Stimulated activated CD4-positive, alpha-beta T cell treated with anti-CD3 and anti-CD28 coated beads, Interleukin-2, amount 100 ng/mL, for 4 hours (primary cell): ENCODE data around the gene SAPCD1.

Source experiments
- DNase-seq: peaks from one replicate; pipeline ENCODE4 v3.0.0-alpha.2; 2020; ENCODE audit warnings: low read depth

SAPCD1 gene

GRCh38 chr6:31762356-31762755, at the start of gene SAPCD1:
Gene SAPCD1, plus strand, starts transcription at chr6:31762656. Its CDS starts 399 bp downstream, at chr6:31763055.
- DNase-seq, result no peak

DNA sequence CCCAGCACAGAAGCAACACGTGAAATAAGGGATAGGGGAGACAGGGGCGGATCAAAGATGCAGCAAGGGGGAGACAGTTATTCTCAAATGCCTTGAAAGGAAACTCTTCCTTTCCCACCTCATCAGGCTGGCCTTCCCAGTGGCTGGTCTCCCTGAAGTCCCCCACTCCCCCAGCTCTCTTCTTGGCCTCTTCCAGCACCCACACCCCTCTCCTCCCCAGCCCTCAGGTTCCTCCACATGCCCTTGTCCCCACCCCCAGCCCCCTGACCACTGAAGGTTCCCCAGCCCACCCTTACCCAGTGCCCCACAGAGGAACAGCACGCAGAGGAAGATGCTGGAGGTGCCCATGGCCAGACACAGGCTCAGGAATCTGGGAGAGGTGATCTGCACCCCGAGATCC, 49.0 kb upstream of the SAPCD1 start:
- no peak for DNase-seq

- no peak for DNase-seq
Observed at GRCh38 chr6:31713991-31714684, 48.3 kb upstream of the SAPCD1 start.

DNA sequence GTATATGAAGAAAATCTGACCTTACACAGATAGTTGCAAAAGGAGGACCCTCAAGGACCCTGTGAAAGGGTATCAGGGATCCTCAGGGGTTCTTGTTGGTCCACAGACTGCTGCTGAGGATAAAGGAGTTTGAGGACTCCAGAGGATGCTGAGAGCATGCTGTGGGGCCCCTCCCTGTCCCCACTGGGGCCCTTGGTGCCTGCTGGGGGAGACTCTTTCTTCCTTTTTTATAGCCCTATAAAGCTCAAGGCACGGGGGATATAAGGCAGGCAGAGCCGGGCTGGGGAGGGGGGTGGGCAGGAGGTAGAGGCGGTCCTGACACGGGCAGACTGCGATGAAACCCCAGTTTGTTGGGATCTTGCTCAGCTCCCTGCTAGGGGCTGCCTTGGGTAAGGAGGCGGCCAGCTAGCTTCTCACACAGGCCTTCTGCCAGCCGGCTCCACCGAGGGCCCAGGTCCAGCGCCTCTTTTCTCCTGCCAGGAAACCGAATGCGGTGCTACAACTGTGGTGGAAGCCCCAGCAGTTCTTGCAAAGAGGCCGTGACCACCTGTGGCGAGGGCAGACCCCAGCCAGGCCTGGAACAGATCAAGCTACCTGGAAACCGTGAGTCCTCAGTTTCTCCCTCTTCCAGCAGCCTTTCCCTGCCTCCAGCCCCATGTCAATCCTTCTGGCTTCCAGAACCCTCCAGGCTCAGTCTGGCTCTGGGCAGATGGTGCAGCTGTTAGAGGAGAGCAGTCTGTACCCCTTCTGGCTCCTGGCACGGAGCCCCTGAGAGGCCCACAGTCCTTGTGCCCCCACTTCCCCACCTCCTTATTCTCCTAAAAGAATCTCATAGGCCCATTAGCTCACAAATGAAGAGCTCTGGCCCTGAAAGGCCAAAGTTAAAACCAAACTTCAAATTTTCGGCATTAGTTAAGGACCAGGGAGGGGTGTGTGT, 47.2 kb upstream of the SAPCD1 start, which contains the start of gene LY6G6D:
Gene LY6G6D, plus strand, starts transcription at position 327 of the 937 bp plus-strand sequence. Its CDS starts 8 bp downstream, at position 335.
- no peak for DNase-seq

DNA sequence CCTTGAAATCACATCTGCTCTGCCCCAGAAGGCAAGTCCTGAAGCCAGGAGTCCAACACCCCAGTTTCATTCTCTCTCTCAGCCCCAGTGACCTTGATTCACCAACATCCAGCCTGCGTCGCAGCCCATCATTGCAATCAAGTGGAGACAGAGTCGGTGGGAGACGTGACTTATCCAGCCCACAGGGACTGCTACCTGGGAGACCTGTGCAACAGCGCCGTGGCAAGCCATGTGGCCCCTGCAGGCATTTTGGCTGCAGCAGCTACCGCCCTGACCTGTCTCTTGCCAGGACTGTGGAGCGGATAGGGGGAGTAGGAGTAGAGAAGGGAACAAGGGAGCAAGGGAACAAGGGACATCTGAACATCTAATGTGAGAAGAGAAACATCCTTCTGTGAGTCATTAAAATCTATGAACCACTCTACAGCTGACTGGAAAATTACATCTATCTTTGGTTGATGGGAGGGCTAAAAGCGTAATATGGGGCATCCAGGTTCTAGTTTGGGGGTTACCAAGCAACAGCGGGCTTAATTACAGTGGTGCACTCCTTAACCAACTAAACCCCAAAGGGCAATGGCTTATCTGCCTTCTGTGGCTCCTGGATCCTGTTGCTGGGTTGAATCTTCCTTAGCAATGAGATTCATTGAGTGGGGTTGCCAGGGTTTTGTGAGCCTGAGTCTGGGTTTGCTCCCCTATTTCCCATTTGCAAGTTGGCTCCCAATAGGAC, 44.8 kb upstream of the SAPCD1 start:
- no peak for DNase-seq

DNA sequence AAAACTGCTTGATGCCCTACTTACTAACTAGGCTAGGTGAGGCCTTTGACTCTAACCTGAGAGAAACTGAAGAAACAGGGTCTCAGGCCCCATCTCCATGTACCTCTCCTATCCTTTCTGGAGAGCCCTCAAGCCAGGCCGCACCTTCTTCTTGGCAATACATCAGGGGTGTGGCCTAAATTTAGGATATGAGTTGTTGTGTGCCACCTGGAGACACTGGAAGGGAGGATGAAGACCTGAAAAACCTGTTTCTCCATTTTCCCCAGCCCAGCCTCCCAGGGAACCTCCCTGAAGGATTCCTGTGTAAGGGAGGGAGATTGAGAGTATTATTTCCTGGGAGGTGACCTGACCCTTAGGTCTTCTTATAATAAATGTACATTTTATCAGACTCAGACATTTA, 44.2 kb upstream of the SAPCD1 start:
- no peak for DNase-seq

GRCh38 chr6:31719001-31719400, 43.5 kb upstream of the SAPCD1 start:
- DNase-seq, result no peak

- DNase-seq, result no peak
Observed at GRCh38 chr6:31720196-31720770, 42.2 kb upstream of the SAPCD1 start.

- DNase-seq, result no peak
Observed at GRCh38 chr6:31721351-31722020, 41.0 kb upstream of the SAPCD1 start, which contains the start of gene LY6G6C. Gene LY6G6C, minus strand, starts transcription at chr6:31721746. Its CDS starts 67 bp downstream, at chr6:31721679.

GRCh38 chr6:31722173-31722572, 40.3 kb upstream of the SAPCD1 start:
- DNase-seq, result no peak

DNA sequence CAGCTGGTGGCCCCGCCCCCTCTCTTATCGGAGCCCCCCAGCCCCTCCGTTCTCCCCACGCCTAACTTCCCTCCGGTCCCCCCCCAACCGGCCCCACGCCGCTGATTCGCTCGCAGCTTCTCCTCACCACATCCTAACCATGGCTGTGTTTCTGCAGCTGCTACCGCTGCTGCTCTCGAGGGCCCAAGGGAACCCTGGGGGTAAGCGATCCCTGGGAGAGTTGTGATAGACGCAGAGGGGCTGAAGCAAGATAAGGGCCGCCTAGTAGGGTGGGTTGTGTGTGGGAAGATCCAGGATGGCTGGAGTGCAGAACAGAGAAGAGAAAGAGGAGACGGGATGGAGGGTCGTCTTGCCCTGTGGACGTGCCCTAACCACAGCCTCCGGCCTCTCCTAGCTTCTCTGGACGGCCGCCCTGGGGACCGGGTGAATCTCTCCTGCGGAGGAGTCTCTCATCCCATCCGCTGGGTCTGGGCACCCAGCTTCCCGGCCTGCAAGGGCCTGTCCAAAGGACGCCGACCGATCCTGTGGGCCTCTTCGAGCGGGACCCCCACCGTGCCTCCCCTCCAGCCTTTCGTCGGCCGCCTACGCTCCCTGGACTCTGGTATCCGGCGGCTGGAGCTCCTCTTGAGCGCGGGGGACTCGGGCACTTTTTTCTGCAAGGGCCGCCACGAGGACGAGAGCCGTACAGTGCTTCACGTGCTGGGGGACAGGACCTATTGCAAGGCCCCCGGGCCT, 39.0 kb upstream of the SAPCD1 start, which contains the start of gene MPIG6B:
Gene MPIG6B, plus strand, starts transcription at position 129 of the 735 bp plus-strand sequence. Its CDS starts 11 bp downstream, at position 140.
- no peak for DNase-seq

- DNase-seq, result no peak
Observed at GRCh38 chr6:31723980-31724691, 38.3 kb upstream of the SAPCD1 start.

GRCh38 chr6:31725502-31726350, 36.7 kb upstream of the SAPCD1 start:
- no peak for DNase-seq

GRCh38 chr6:31727034-31727716, 35.3 kb upstream of the SAPCD1 start:
- DNase-seq, result no peak

DNA sequence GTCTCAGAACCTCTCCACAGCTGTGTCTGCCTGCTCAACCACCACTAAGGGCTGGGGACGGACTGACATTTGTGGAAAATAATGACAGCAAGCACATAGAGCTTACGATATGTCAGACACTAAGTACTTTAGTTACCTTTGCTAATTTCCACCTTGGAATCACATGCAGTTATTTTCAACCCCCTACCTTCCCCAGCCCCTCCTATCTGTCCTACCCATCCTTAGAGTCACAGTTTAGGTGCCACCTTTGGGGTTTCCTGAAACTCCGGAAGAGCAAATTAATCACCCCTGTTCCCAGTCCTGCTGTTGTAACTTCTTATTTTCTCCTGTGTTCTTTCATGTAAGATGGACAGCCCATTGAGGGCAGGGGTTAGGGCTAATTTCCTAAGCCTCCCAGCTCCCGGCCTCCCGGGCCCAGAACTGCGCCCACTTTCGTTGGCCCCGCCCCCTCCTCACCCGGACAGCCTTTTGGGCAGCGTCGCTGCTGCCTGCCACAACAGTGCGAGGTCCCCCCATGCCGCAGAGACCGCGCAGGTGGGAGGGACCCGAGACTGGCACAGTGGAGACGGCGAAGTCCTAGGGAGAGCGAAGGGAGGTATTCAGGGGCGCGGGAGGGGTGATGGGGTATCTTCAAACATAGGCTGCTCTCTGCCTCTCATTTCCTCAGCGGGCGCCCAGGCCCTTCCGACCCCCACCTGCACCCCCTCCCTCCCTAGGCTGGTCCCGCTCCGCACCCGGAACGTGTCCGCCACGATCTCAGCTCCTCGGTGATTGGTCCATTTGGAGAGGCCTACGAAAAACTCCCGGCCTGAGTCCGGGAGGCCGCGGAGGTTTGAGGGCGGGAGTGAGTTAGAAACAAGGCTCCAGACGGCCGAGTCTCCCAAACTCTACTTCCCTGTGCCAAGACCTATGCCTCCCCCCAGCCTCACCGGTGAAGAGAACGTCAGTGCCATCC, 34.5 kb upstream of the SAPCD1 start:
- no peak for DNase-seq

DNA sequence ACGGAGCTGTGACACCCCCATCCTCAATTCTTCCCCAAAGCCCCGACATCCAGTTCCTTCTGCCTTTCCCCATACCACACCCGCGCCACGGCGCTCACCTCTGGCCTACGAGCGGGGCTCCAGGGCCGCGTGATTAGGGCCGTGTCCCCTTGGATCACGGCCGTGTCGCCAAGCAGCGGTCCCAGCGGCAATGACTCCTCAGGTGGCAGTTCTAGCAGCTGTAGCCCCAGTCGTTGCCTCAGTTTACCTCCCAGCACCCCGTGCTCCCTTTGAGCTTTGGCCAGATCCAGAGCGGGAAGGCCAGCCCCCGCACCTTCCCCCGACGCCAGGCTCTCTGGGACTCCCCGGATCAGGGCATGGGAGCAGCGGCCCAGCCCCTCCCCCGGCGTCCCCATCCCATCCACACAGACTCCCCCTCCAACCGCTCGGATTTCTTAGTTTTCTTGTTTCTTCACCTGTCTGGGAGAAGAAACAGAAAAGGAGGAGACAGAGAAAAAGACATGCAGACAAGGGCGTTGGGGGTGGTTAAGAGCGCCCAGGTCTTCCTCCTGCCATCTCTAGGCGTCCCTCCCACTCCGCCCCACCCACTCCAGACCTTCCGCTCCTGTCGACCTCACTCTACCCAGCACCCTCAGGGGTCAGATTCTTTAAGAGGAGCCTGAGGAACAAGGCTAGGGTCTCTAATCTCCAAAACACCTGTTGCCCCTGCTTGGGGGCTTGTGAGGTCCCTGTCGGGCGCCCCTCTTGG, 33.5 kb upstream of the SAPCD1 start, which contains the start of gene DDAH2:
Gene DDAH2, minus strand, starts transcription at position 533 of the 748 bp plus-strand sequence. Its CDS starts 138 bp downstream, at position 395.
- DNase-seq, result no peak
